ENCODE measurements around the gene TDRD3. TPM values are rescaled to one million over a fixed set of nuclear protein-coding genes. Genes with fewer than 3 reads are reported as not detected.

The TDRD3 gene
- total and polyA plus RNA-seq, 4 donors = 9.3 to 44.3 (median 23.4) TPM

GRCh38 chr13:60583911-60584753 lies 187.1 kb downstream of the TDRD3 start:
- no peak overlapping the region for H3K27ac ChIP-seq (ENCODE audit: low read depth in 1 of 2, low read length in 2 of 2)
- 57 to 60% methylated on average over 15 of the region's 15 CpGs for WGBS, 2 donors
- H3K36me3 ChIP-seq (ENCODE audit: control insufficient read depth in 1 of 2, insufficient read depth in 2 of 2, low read length in 1 of 2) = no peaks in the 10 kb centered on the region
- H3K4me3 ChIP-seq (ENCODE audit: low read length in 2 of 2) = no peak overlapping the region
- H3K27me3 ChIP-seq (ENCODE audit: control insufficient read depth in 1 of 2, insufficient read depth in 2 of 2, low read length in 1 of 2) = no peaks in the 10 kb centered on the region
- DNase-seq (no peak), ATAC-seq (ENCODE audit: low FRiP score) (peak; percentile 59)
- intact Hi-C loops (cut with DNase I) = no loop called here
- H3K4me1 ChIP-seq (ENCODE audit: control insufficient read depth in 1 of 2, insufficient read depth in 2 of 2, low read length in 2 of 2) = no peaks in the 10 kb centered on the region
- H3K9me3 ChIP-seq (ENCODE audit: control insufficient read depth, low read length) = peaks cover 2% of the 10 kb centered on the region

- Histone ChIP-seq H3K4me3 (ENCODE audit: low read length in 2 of 2) (no peak overlapping the region), H3K9me3 (ENCODE audit: control insufficient read depth, low read length) (peaks cover 2% of the 10 kb centered on the region), H3K27me3 (ENCODE audit: control insufficient read depth in 1 of 2, insufficient read depth in 2 of 2, low read length in 1 of 2) (no peaks in the 10 kb centered on the region), H3K27ac (ENCODE audit: low read depth in 1 of 2, low read length in 2 of 2) (no peak overlapping the region), H3K4me1 (ENCODE audit: control insufficient read depth in 1 of 2, insufficient read depth in 2 of 2, low read length in 2 of 2) (no peaks in the 10 kb centered on the region), H3K36me3 (ENCODE audit: control insufficient read depth in 1 of 2, insufficient read depth in 2 of 2, low read length in 1 of 2) (no peaks in the 10 kb centered on the region)
- intact Hi-C loops (cut with DNase I) = no loop called here
- WGBS, 2 donors = 48 to 59% methylated on average over 11 of the region's 11 CpGs
- ATAC-seq (ENCODE audit: low FRiP score) = peak; percentile 73
- DNase-seq = peak in 1 of 2 donors; percentile 47
Measured at GRCh38 chr13:60584976-60585375, 188.0 kb downstream of the TDRD3 start.

GRCh38 chr13:60590800-60591747 lies 194.1 kb downstream of the TDRD3 start:
- intact Hi-C loops (cut with DNase I) = no loop called here
- WGBS, 2 donors = 35 to 36% methylated on average over 18 of the region's 18 CpGs
- no peak overlapping the region for H3K4me3 ChIP-seq (ENCODE audit: low read length in 2 of 2)
- no peak for ATAC-seq (ENCODE audit: low FRiP score)
- peaks cover 2% of the 10 kb centered on the region for H3K9me3 ChIP-seq (ENCODE audit: control insufficient read depth, low read length)
- H3K36me3 ChIP-seq (ENCODE audit: control insufficient read depth in 1 of 2, insufficient read depth in 2 of 2, low read length in 1 of 2) = no peaks in the 10 kb centered on the region
- H3K27me3 ChIP-seq (ENCODE audit: control insufficient read depth in 1 of 2, insufficient read depth in 2 of 2, low read length in 1 of 2) = no peaks in the 10 kb centered on the region
- no peaks in the 10 kb centered on the region for H3K4me1 ChIP-seq (ENCODE audit: control insufficient read depth in 1 of 2, insufficient read depth in 2 of 2, low read length in 2 of 2)
- H3K27ac ChIP-seq (ENCODE audit: low read depth in 1 of 2, low read length in 2 of 2) = no peak overlapping the region
- DNase-seq = no peak

- Histone ChIP-seq H3K9me3 (ENCODE audit: control insufficient read depth, low read length) (peaks cover 3% of the 10 kb centered on the region), H3K27ac (ENCODE audit: low read depth in 1 of 2, low read length in 2 of 2) (no peak overlapping the region), H3K36me3 (ENCODE audit: control insufficient read depth in 1 of 2, insufficient read depth in 2 of 2, low read length in 1 of 2) (no peaks in the 10 kb centered on the region), H3K4me3 (ENCODE audit: low read length in 2 of 2) (no peak overlapping the region), H3K4me1 (ENCODE audit: control insufficient read depth in 1 of 2, insufficient read depth in 2 of 2, low read length in 2 of 2) (no peaks in the 10 kb centered on the region), H3K27me3 (ENCODE audit: control insufficient read depth in 1 of 2, insufficient read depth in 2 of 2, low read length in 1 of 2) (no peaks in the 10 kb centered on the region)
- DNase-seq (no peak), ATAC-seq (ENCODE audit: low FRiP score) (no peak)
- WGBS, 2 donors = 76 to 79% methylated on average over 2 of the region's 2 CpGs
- intact Hi-C loops (cut with DNase I) = no loop called here
Measured at GRCh38 chr13:60603049-60603448, 206.0 kb downstream of the TDRD3 start.

- Histone ChIP-seq H3K36me3 (ENCODE audit: control insufficient read depth in 1 of 2, insufficient read depth in 2 of 2, low read length in 1 of 2) (no peaks in the 10 kb centered on the region), H3K4me1 (ENCODE audit: control insufficient read depth in 1 of 2, insufficient read depth in 2 of 2, low read length in 2 of 2) (no peaks in the 10 kb centered on the region), H3K4me3 (ENCODE audit: low read length in 2 of 2) (no peak overlapping the region), H3K9me3 (ENCODE audit: control insufficient read depth, low read length) (peaks cover 3% of the 10 kb centered on the region), H3K27ac (ENCODE audit: low read depth in 1 of 2, low read length in 2 of 2) (no peak overlapping the region), H3K27me3 (ENCODE audit: control insufficient read depth in 1 of 2, insufficient read depth in 2 of 2, low read length in 1 of 2) (no peaks in the 10 kb centered on the region)
- DNase-seq (no peak), ATAC-seq (ENCODE audit: low FRiP score) (no peak)
- intact Hi-C loops (cut with DNase I) = no loop called here
- 88 to 89% methylated on average over 6 of the region's 6 CpGs for WGBS, 2 donors
Measured at GRCh38 chr13:60604058-60604457, 207.0 kb downstream of the TDRD3 start.

GRCh38 chr13:60608954-60609353 lies 211.9 kb downstream of the TDRD3 start:
- no peak for DNase-seq
- intact Hi-C loops (cut with DNase I) = no loop called here
- ATAC-seq (ENCODE audit: low FRiP score) = no peak
- WGBS, 2 donors = 69 to 72% methylated on average over 4 of the region's 4 CpGs
- Histone ChIP-seq H3K9me3 (ENCODE audit: control insufficient read depth, low read length) (no peaks in the 10 kb centered on the region), H3K27me3 (ENCODE audit: control insufficient read depth in 1 of 2, insufficient read depth in 2 of 2, low read length in 1 of 2) (no peaks in the 10 kb centered on the region), H3K4me3 (ENCODE audit: low read length in 2 of 2) (no peak overlapping the region), H3K36me3 (ENCODE audit: control insufficient read depth in 1 of 2, insufficient read depth in 2 of 2, low read length in 1 of 2) (no peaks in the 10 kb centered on the region), H3K4me1 (ENCODE audit: control insufficient read depth in 1 of 2, insufficient read depth in 2 of 2, low read length in 2 of 2) (no peaks in the 10 kb centered on the region), H3K27ac (ENCODE audit: low read depth in 1 of 2, low read length in 2 of 2) (no peak overlapping the region)

GRCh38 chr13:60611523-60611922 lies 214.5 kb downstream of the TDRD3 start:
- H3K4me3 ChIP-seq (ENCODE audit: low read length in 2 of 2) = no peak overlapping the region
- DNase-seq (no peak), ATAC-seq (ENCODE audit: low FRiP score) (no peak)
- no peaks in the 10 kb centered on the region for H3K4me1 ChIP-seq (ENCODE audit: control insufficient read depth in 1 of 2, insufficient read depth in 2 of 2, low read length in 2 of 2)
- H3K36me3 ChIP-seq (ENCODE audit: control insufficient read depth in 1 of 2, insufficient read depth in 2 of 2, low read length in 1 of 2) = no peaks in the 10 kb centered on the region
- intact Hi-C loops (cut with DNase I) = loop anchor here in 1 of 2 donors (10.0 kb wide), 1 partner anchor 157 kb away; no protein-coding TSS in a partner anchor
- H3K27me3 ChIP-seq (ENCODE audit: control insufficient read depth in 1 of 2, insufficient read depth in 2 of 2, low read length in 1 of 2) = peaks cover 0 to 2% of the 10 kb centered on the region in 2 donors
- H3K27ac ChIP-seq (ENCODE audit: low read depth in 1 of 2, low read length in 2 of 2) = no peak overlapping the region
- H3K9me3 ChIP-seq (ENCODE audit: control insufficient read depth, low read length) = no peaks in the 10 kb centered on the region
- WGBS, 2 donors = 61 to 62% methylated on average over 2 of the region's 2 CpGs

GRCh38 chr13:60612593-60612992 lies 215.6 kb downstream of the TDRD3 start:
- Histone ChIP-seq H3K4me1 (ENCODE audit: control insufficient read depth in 1 of 2, insufficient read depth in 2 of 2, low read length in 2 of 2) (no peaks in the 10 kb centered on the region), H3K4me3 (ENCODE audit: low read length in 2 of 2) (no peak overlapping the region), H3K27ac (ENCODE audit: low read depth in 1 of 2, low read length in 2 of 2) (no peak overlapping the region), H3K36me3 (ENCODE audit: control insufficient read depth in 1 of 2, insufficient read depth in 2 of 2, low read length in 1 of 2) (no peaks in the 10 kb centered on the region), H3K27me3 (ENCODE audit: control insufficient read depth in 1 of 2, insufficient read depth in 2 of 2, low read length in 1 of 2) (peaks cover 0 to 2% of the 10 kb centered on the region in 2 donors), H3K9me3 (ENCODE audit: control insufficient read depth, low read length) (no peaks in the 10 kb centered on the region)
- no peak for ATAC-seq (ENCODE audit: low FRiP score)
- intact Hi-C loops (cut with DNase I) = loop anchor here in 1 of 2 donors (10.0 kb wide), 1 partner anchor 158 kb away; no protein-coding TSS in a partner anchor
- no peak for DNase-seq
- 75 to 86% methylated on average over 3 of the region's 3 CpGs for WGBS, 2 donors

All from aorta (tissue), 5 donors.